BLaER1 treated with 17β-estradiol and CSF1 and Interleukin-3, amounts not matched to agents 10 nM and 100 nM (cell line): ENCODE data around the gene AGAP1.
A peak's percentile ranks its signal among the peaks of the same experiment; 100 is the strongest.

Experiments used
- H3K27ac ChIP-seq, 11 experiments: shearing (Covaris generic); formaldehyde crosslinking; 2 replicates each; pipeline ENCODE4 v1.8.1; 2022
- H3K27me3 ChIP-seq, 11 experiments: shearing (Covaris generic); formaldehyde crosslinking; 2 replicates each; pipeline ENCODE4 v1.8.1; 2022
- H3K36me3 ChIP-seq, 11 experiments: shearing (Covaris generic); formaldehyde crosslinking; 2 replicates each; pipeline ENCODE4 v1.8.1; 2022
- H3K4me1 ChIP-seq, 10 experiments: shearing (Covaris generic); formaldehyde crosslinking; 2 replicates each; pipeline ENCODE4 v1.8.1; 2022
- H3K4me2 ChIP-seq, 11 experiments: shearing (Covaris generic); formaldehyde crosslinking; 2 replicates each; pipeline ENCODE4 v1.8.1; 2022
- H3K4me3 ChIP-seq, 10 experiments: shearing (Covaris generic); formaldehyde crosslinking; 2 replicates each; pipeline ENCODE4 v1.8.1; 2022
- H3K9ac ChIP-seq, 11 experiments: shearing (Covaris generic); formaldehyde crosslinking; 2 replicates each; pipeline ENCODE4 v1.8.1; 2022
- H3K9me3 ChIP-seq, 11 experiments: shearing (Covaris generic); formaldehyde crosslinking; replicated peaks in 1 of 11; 2 replicates each; pipeline ENCODE4 v1.8.1; 2022
- H4K20me1 ChIP-seq, 11 experiments: shearing (Covaris generic); formaldehyde crosslinking; 2 replicates each; pipeline ENCODE4 v1.8.1; 2022
- Cebpa-rat ChIP-seq, 11 experiments: shearing (Covaris generic); IDR thresholded peaks; 2 replicates each; pipeline ENCODE4 v1.8.1; 2022

Gene AGAP1

GRCh38 chr2:235770909-235771820, 277.3 kb downstream of the AGAP1 start:
- H3K4me3 ChIP-seq = no peak overlapping the region
- H3K27ac ChIP-seq = no peak overlapping the region
- H3K9me3 ChIP-seq = no peaks in the 10 kb centered on the region
- peaks cover 0 to 11% (median 0%) of the 10 kb centered on the region in 11 experiments; a peak in 5 of 22 replicates for H4K20me1 ChIP-seq
- peaks cover 0 to 72% (median 38%) of the 10 kb centered on the region in 11 experiments; a peak in 14 of 22 replicates for H3K36me3 ChIP-seq
- H3K4me2 ChIP-seq = no peak overlapping the region
- no peak overlapping the region for H3K9ac ChIP-seq
- no peaks in the 10 kb centered on the region for H3K4me1 ChIP-seq
- TF ChIP-seq Cebpa-rat (IDR thresholded peaks at IDR 0.05) = no peak
- no peaks in the 10 kb centered on the region for H3K27me3 ChIP-seq

- Histone ChIP-seq H4K20me1 (peaks cover 0 to 22% (median 0%) of the 10 kb centered on the region in 11 experiments; a peak in 7 of 22 replicates), H3K4me2 (no peak overlapping the region), H3K27ac (no peak overlapping the region), H3K36me3 (peaks cover 0 to 71% (median 40%) of the 10 kb centered on the region in 11 experiments; a peak in 15 of 22 replicates), H3K4me3 (no peak overlapping the region), H3K27me3 (no peaks in the 10 kb centered on the region), H3K9me3 (no peaks in the 10 kb centered on the region), H3K4me1 (no peaks in the 10 kb centered on the region), H3K9ac (no peak overlapping the region)
- no peak for TF ChIP-seq Cebpa-rat (IDR thresholded peaks at IDR 0.05)
Observed at GRCh38 chr2:235773188-235773928, 279.5 kb downstream of the AGAP1 start.

GRCh38 chr2:235774153-235774870, 280.5 kb downstream of the AGAP1 start:
- no peak overlapping the region for H3K9ac ChIP-seq
- no peak overlapping the region for H3K27ac ChIP-seq
- H3K4me3 ChIP-seq = no peak overlapping the region
- no peaks in the 10 kb centered on the region for H3K4me1 ChIP-seq
- peaks cover 0 to 68% (median 40%) of the 10 kb centered on the region in 11 experiments; a peak in 15 of 22 replicates for H3K36me3 ChIP-seq
- H4K20me1 ChIP-seq = peaks cover 0 to 25% (median 4%) of the 10 kb centered on the region in 11 experiments; a peak in 7 of 22 replicates
- no peak overlapping the region for H3K4me2 ChIP-seq
- H3K9me3 ChIP-seq = no peaks in the 10 kb centered on the region
- no peak for TF ChIP-seq Cebpa-rat (IDR thresholded peaks at IDR 0.05)
- no peaks in the 10 kb centered on the region for H3K27me3 ChIP-seq

GRCh38 chr2:235776531-235776930, 282.7 kb downstream of the AGAP1 start:
- Histone ChIP-seq H3K27me3 (no peaks in the 10 kb centered on the region), H3K4me1 (peaks cover 0 to 4% (median 3%) of the 10 kb centered on the region in 10 experiments; a peak in 11 of 20 replicates), H3K4me3 (no peak overlapping the region), H3K27ac (no peak overlapping the region), H3K4me2 (no peak overlapping the region), H3K9me3 (no peaks in the 10 kb centered on the region), H3K9ac (no peak overlapping the region), H3K36me3 (peaks cover 0 to 47% (median 27%) of the 10 kb centered on the region in 11 experiments; a peak in 14 of 22 replicates), H4K20me1 (peaks cover 0 to 22% (median 3%) of the 10 kb centered on the region in 11 experiments; a peak in 7 of 22 replicates)
- no peak for TF ChIP-seq Cebpa-rat (IDR thresholded peaks at IDR 0.05)

- Histone ChIP-seq H3K36me3 (peaks cover 0 to 35% (median 18%) of the 10 kb centered on the region in 11 experiments; a peak in 13 of 22 replicates), H3K27ac (no peak overlapping the region), H3K27me3 (no peaks in the 10 kb centered on the region), H3K4me3 (no peak overlapping the region), H3K9ac (no peak overlapping the region), H3K9me3 (no peaks in the 10 kb centered on the region), H3K4me2 (no peak overlapping the region), H3K4me1 (peaks cover 0 to 15% (median 11%) of the 10 kb centered on the region in 10 experiments; a peak in 12 of 20 replicates), H4K20me1 (peaks cover 0 to 22% (median 3%) of the 10 kb centered on the region in 11 experiments; a peak in 7 of 22 replicates)
- no peak for TF ChIP-seq Cebpa-rat (IDR thresholded peaks at IDR 0.05)
Observed at GRCh38 chr2:235779444-235779896, 285.6 kb downstream of the AGAP1 start.

- Histone ChIP-seq H3K27ac (no peak overlapping the region), H3K27me3 (no peaks in the 10 kb centered on the region)
Observed at GRCh38 chr2:235780401-235780800, 286.6 kb downstream of the AGAP1 start.

DNA sequence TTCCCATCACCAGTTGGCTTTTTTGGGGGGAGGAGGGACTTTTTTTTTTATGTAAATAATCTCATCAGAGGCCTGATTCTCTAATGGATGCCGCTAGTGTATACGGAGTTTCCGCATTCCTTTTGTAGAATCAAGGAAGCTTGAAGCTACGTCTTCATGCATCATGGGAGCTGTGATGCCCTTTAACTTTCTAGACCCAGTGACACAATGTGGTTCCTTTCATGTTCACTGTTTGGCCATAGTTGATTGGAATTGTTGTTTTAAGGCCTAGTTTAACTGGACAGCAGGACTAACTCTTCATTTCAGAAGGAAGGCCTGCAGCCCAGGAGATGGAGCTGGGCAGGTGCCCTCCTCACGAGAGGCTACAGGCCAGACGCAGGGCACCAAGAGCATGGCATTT, 287.9 kb downstream of the AGAP1 start:
- Histone ChIP-seq H3K27ac (peak overlapping the region in 2 of 11 experiments; percentile 36 to 44; a peak in 4 of 22 replicates), H3K4me1 (peaks cover 0 to 17% (median 11%) of the 10 kb centered on the region in 10 experiments; a peak in 13 of 20 replicates), H3K4me2 (peak overlapping the region in 8 of 11 experiments; percentile 17 to 61 (median 49); a peak in 13 of 22 replicates), H4K20me1 (peaks cover 0 to 11% (median 0%) of the 10 kb centered on the region in 11 experiments; a peak in 6 of 22 replicates), H3K9ac (no peak overlapping the region), H3K9me3 (no peaks in the 10 kb centered on the region), H3K36me3 (peaks cover 0 to 35% (median 15%) of the 10 kb centered on the region in 11 experiments; a peak in 14 of 22 replicates), H3K4me3 (no peak overlapping the region), H3K27me3 (no peaks in the 10 kb centered on the region)
- TF ChIP-seq Cebpa-rat (IDR thresholded peaks at IDR 0.05) = no peak

More at GRCh38 chr2:235780401-235780800, 286.6 kb downstream of the AGAP1 start:
- Histone ChIP-seq H3K36me3 (peaks cover 0 to 28% (median 11%) of the 10 kb centered on the region in 11 experiments; a peak in 10 of 22 replicates), H3K9me3 (no peaks in the 10 kb centered on the region), H4K20me1 (peaks cover 0 to 22% (median 3%) of the 10 kb centered on the region in 11 experiments; a peak in 7 of 22 replicates), H3K4me3 (no peak overlapping the region), H3K9ac (no peak overlapping the region), H3K4me2 (no peak overlapping the region), H3K4me1 (peaks cover 0 to 15% (median 11%) of the 10 kb centered on the region in 10 experiments; a peak in 12 of 20 replicates)
- no peak for TF ChIP-seq Cebpa-rat (IDR thresholded peaks at IDR 0.05)

DNA sequence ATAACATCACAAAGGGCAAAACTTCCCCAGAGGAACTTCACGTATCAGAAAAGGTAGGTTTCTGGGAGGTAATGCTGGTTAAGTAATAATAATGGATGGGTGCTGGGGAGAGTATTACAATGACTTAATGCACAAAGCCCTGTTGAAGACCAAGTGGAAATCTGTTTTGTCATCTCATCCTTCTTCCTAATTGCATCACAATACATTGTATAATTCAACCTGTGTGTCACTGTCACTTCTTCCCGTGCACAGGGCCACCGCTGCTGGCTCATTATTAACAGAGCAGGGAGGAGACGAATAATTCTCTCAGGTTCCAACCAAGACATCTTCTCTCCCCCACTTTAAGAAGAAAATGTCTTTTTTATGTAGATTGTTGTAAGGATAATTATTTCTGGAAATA, 290.9 kb downstream of the AGAP1 start:
- no peak for TF ChIP-seq Cebpa-rat (IDR thresholded peaks at IDR 0.05)
- Histone ChIP-seq H3K36me3 (peaks cover 0 to 39% (median 23%) of the 10 kb centered on the region in 11 experiments; a peak in 17 of 22 replicates), H3K27me3 (no peaks in the 10 kb centered on the region)

More for the DNA sequence above, 290.9 kb downstream of the AGAP1 start:
- Histone ChIP-seq H3K4me2 (no peak overlapping the region), H3K9ac (no peak overlapping the region), H3K9me3 (no peaks in the 10 kb centered on the region), H4K20me1 (no peaks in the 10 kb centered on the region), H3K4me1 (peaks cover 0 to 21% (median 11%) of the 10 kb centered on the region in 10 experiments; a peak in 13 of 20 replicates), H3K4me3 (no peak overlapping the region), H3K27ac (no peak overlapping the region)
